WTC11 (cell line): ENCODE measurements around the gene STK10. TPM values are rescaled to one million over a fixed set of nuclear protein-coding genes. Genes with fewer than 3 reads are reported as not detected.
A peak's percentile ranks its signal among the peaks of the same experiment; 100 is the strongest.

ENCODE experiments used
- ATAC-seq: fragments of 200-7000 bp; cut with Tn5 transposase; 2 replicates; pipeline ENCODE4 v1.10.0; 2021; ENCODE audit warnings: mild to moderate bottlenecking, moderate library complexity
- CTCF ChIA-PET: fragments of 300-600 bp; sonication (Branson Sonifier 250); formaldehyde crosslinking; loops from one replicate; lab custom pipeline; 2021; ENCODE audit warnings: antibody characterized with exemption; lab: Charles Lee
- POLR2A ChIA-PET: fragments of 350-600 bp; sonication (Branson Sonifier 250); formaldehyde crosslinking; loops from one replicate; lab custom pipeline; 2021; ENCODE audit warnings: antibody characterized with exemption; lab: Charles Lee
- DNase-seq: peaks from one replicate; pipeline ENCODE4 v3.0.0; 2021; ENCODE audit warnings: low spot score
- H3K27ac Mint-ChIP-seq: 2 replicates; pipeline ENCODE4 v1.8.0; 2021; ENCODE audit warnings: mixed read lengths
- H3K27me3 Mint-ChIP-seq: 2 replicates; pipeline ENCODE4 v1.8.0; 2021; ENCODE audit warnings: low read depth, mild to moderate bottlenecking, moderate library complexity, mixed read lengths
- H3K36me3 Mint-ChIP-seq: 2 replicates; pipeline ENCODE4 v1.8.0; 2021; ENCODE audit warnings: mixed read lengths
- H3K4me1 Mint-ChIP-seq: 2 replicates; pipeline ENCODE4 v1.8.0; 2022; ENCODE audit warnings: mixed read lengths
- H3K4me3 Mint-ChIP-seq: 2 replicates; pipeline ENCODE4 v1.8.0; 2021; ENCODE audit warnings: mild to moderate bottlenecking, moderate library complexity, mixed read lengths
- H3K9me3 Mint-ChIP-seq: 2 replicates; pipeline ENCODE4 v1.8.0; 2021; ENCODE audit warnings: mixed read lengths
- ATF6 ChIP-seq: sonication (generic); formaldehyde crosslinking; IDR thresholded peaks from 2 replicates; pipeline ENCODE4 v1.8.1; 2023; ENCODE audit warnings: mild to moderate bottlenecking, missing genetic modification reagents
- CBFB ChIP-seq: sonication (generic); formaldehyde crosslinking; IDR thresholded peaks from 2 replicates; pipeline ENCODE4 v1.8.1; 2022; ENCODE audit warnings: mild to moderate bottlenecking, low read depth, missing genetic modification reagents
- E2F1 ChIP-seq: sonication (generic); formaldehyde crosslinking; IDR thresholded peaks from 2 replicates; pipeline ENCODE4 v1.8.0; 2022; ENCODE audit warnings: mild to moderate bottlenecking, missing genetic modification reagents
- E2F4 ChIP-seq: sonication (generic); formaldehyde crosslinking; IDR thresholded peaks from 2 replicates; pipeline ENCODE4 v1.8.1; 2022; ENCODE audit warnings: low read depth, mild to moderate bottlenecking, moderate library complexity, missing genetic modification reagents, borderline replicate concordance
- ETV6 ChIP-seq: sonication (generic); formaldehyde crosslinking; IDR thresholded peaks from 2 replicates; pipeline ENCODE4 v1.8.1; 2022; ENCODE audit warnings: mild to moderate bottlenecking, missing genetic modification reagents
- HMGXB4 ChIP-seq: sonication (generic); formaldehyde crosslinking; IDR thresholded peaks from 2 replicates; pipeline ENCODE4 v1.8.1; 2023; ENCODE audit warnings: mild to moderate bottlenecking, moderate library complexity, missing genetic modification reagents
- IRF1 ChIP-seq: sonication (generic); formaldehyde crosslinking; IDR thresholded peaks from 2 replicates; pipeline ENCODE4 v1.8.0; 2023; ENCODE audit warnings: missing genetic modification reagents
- JUN ChIP-seq: sonication (generic); formaldehyde crosslinking; IDR thresholded peaks from 2 replicates; pipeline ENCODE4 v1.8.0; 2023; ENCODE audit warnings: mild to moderate bottlenecking, missing genetic modification reagents
- KAT7 ChIP-seq: sonication (generic); formaldehyde crosslinking; IDR thresholded peaks from 2 replicates; pipeline ENCODE4 v1.8.1; 2023; ENCODE audit warnings: missing genetic modification reagents, mild to moderate bottlenecking, borderline replicate concordance
- MAX ChIP-seq: sonication (generic); formaldehyde crosslinking; IDR thresholded peaks from 2 replicates; pipeline ENCODE4 v1.8.0; 2022; ENCODE audit warnings: mild to moderate bottlenecking, missing genetic modification reagents
- ZNF121 ChIP-seq: sonication (generic); formaldehyde crosslinking; IDR thresholded peaks from 2 replicates; pipeline ENCODE4 v1.8.0; 2023; ENCODE audit warnings: missing genetic modification reagents
- ZNF317 ChIP-seq: sonication (generic); formaldehyde crosslinking; IDR thresholded peaks from 2 replicates; pipeline ENCODE4 v1.8.1; 2023; ENCODE audit warnings: low read depth, mild to moderate bottlenecking, moderate library complexity, missing genetic modification reagents, borderline replicate concordance
- total RNA-seq: library from RNA; stranded (reverse); gene quantifications from 3 replicates; pipeline ENCODE4 v1.2.3, GENCODE V29; 2021

Gene STK10
- total RNA-seq, 1 experiment from 2014 or later = 20.5 TPM

- TF ChIP-seq ATF6 (CRISPR knock-in tag) = no peak
- no peak for TF ChIP-seq IRF1
- TF ChIP-seq E2F1 (CRISPR knock-in tag) = no peak
- TF ChIP-seq HMGXB4 (CRISPR knock-in tag) = peak; percentile 81
- TF ChIP-seq KAT7 (CRISPR knock-in tag) = 0 out of 2 replicates have a peak, but pooled peaks have one; percentile 87
- TF ChIP-seq ETV6 = peak; percentile 36; the same call in 1 of the 2 replicates
- TF ChIP-seq ZNF121 (CRISPR knock-in tag) = no peak
Measured at GRCh38 chr5:172188033-172188892, at the start of gene STK10 (continued).

- H3K4me3 Mint-ChIP-seq = no peak overlapping the region
- H3K27me3 Mint-ChIP-seq = no peaks in the 10 kb centered on the region
- no peak for ATAC-seq
- no peak for DNase-seq
- TF ChIP-seq E2F4 (no peak), ZNF317 (CRISPR knock-in tag) (peak; percentile 66; the same call in 1 of the 2 replicates)
- H3K27ac Mint-ChIP-seq = peak overlapping the region; percentile 57
- CTCF ChIA-PET = interaction anchor here (0.5 to 1.0 kb wide), 2 partner anchors 47 to 161 kb away, joined by 3 read pairs; no protein-coding TSS in a partner anchor
- H3K9me3 Mint-ChIP-seq = no peaks in the 10 kb centered on the region
- H3K36me3 Mint-ChIP-seq = peaks cover 27% of the 10 kb centered on the region
- POLR2A ChIA-PET = no interaction called here
- H3K4me1 Mint-ChIP-seq = peaks cover 35% of the 10 kb centered on the region
Measured at GRCh38 chr5:172235827-172236736, 48.1 kb upstream of the STK10 start.

- H3K27ac Mint-ChIP-seq = no peak overlapping the region; the same call in 1 of the 2 replicates
- H3K4me3 Mint-ChIP-seq = no peak overlapping the region
- POLR2A ChIA-PET = no interaction called here
- H3K9me3 Mint-ChIP-seq = no peaks in the 10 kb centered on the region
- ATAC-seq = no peak
- no peak for TF ChIP-seq JUN (CRISPR knock-in tag)
- TF ChIP-seq MAX = no peak
- no peak for TF ChIP-seq ATF6 (CRISPR knock-in tag)
- no peak for TF ChIP-seq CBFB (CRISPR knock-in tag)
- no peak for TF ChIP-seq KAT7 (CRISPR knock-in tag)
- H3K36me3 Mint-ChIP-seq = peaks cover 33% of the 10 kb centered on the region
- peaks cover 37% of the 10 kb centered on the region for H3K4me1 Mint-ChIP-seq
- no peak for DNase-seq
- no peaks in the 10 kb centered on the region for H3K27me3 Mint-ChIP-seq
- CTCF ChIA-PET = interaction anchor here (0.5 kb wide), 1 partner anchor 161 kb away, joined by 3 read pairs; no protein-coding TSS in a partner anchor
Measured at GRCh38 chr5:172235132-172235780, 47.2 kb upstream of the STK10 start.
